Stomach (tissue), 9 donors: ENCODE measurements around the gene ARL2. TPM values are rescaled to one million over a fixed set of nuclear protein-coding genes. Genes with fewer than 3 reads are reported as not detected.
A peak's percentile ranks its signal among the peaks of the same experiment; 100 is the strongest.

Source experiments
- DNase-seq, 2 donors: peaks; one replicate each; pipeline versions ENCODE4 v3.0.0 to v3.0.0-alpha.2; 2013 to 2019
- H3K27ac ChIP-seq, 5 donors: fragments of 200-600 bp in 4 of 5; sonication (generic) in 4 of 5; one replicate each; pipeline ENCODE4 v1.5.1; 2013 to 2019; ENCODE audit warnings: mild to moderate bottlenecking in 1 of 5, moderate library complexity in 1 of 5
- H3K27me3 ChIP-seq, 3 donors: fragments of 200-600 bp; sonication (generic); one replicate each; pipeline ENCODE4 v1.5.1; 2017 to 2019; ENCODE audit warnings: mixed run types in 1 of 3
- H3K36me3 ChIP-seq, 4 donors: fragments of 200-600 bp; sonication (generic); 1 replicate in 3 of 4; 2 replicates in 1 of 4; pipeline ENCODE4 v1.5.1; 2016 to 2019
- H3K4me1 ChIP-seq, 4 donors: fragments of 200-600 bp; sonication (generic); one replicate each; pipeline ENCODE4 v1.5.1; 2016 to 2019
- H3K4me3 ChIP-seq, 4 donors: fragments of 200-600 bp; sonication (generic) in 3 of 4; one replicate each; pipeline ENCODE4 v1.5.1; 2016 to 2019; ENCODE audit warnings: mild to moderate bottlenecking in 1 of 4
- H3K9me3 ChIP-seq, 4 donors: fragments of 200-600 bp; sonication (generic); one replicate each; pipeline ENCODE4 v1.5.1; 2016 to 2019
- CTCF ChIP-seq, 7 experiments: fragments of 450-650 bp in 4 of 7; fragments of 200-600 bp in 3 of 7; sonication (generic) in 3 of 7; IDR thresholded peaks; one replicate each; pipeline ENCODE4 v1.5.1; 2016 to 2019; ENCODE audit warnings: antibody characterized with exemption in 7 of 7, control low read depth in 2 of 7, mild to moderate bottlenecking in 1 of 7
- EP300 ChIP-seq: sonication (generic); formaldehyde crosslinking; IDR thresholded peaks from one replicate; pipeline ENCODE4 v1.6.1; 2017; ENCODE audit warnings: antibody characterized with exemption
- POLR2A ChIP-seq, 4 donors: fragments of 450-650 bp; IDR thresholded peaks; one replicate each; pipeline ENCODE4 v1.6.1; 2016; ENCODE audit warnings: antibody characterized with exemption in 4 of 4, control low read depth in 2 of 4, mild to moderate bottlenecking in 1 of 4, moderate library complexity in 1 of 4
- POLR2AphosphoS5 ChIP-seq, 3 donors: sonication (generic); formaldehyde crosslinking; IDR thresholded peaks; one replicate each; pipeline ENCODE4 v1.6.1; 2016; ENCODE audit warnings: antibody characterized with exemption in 3 of 3
- WGBS, 5 donors: extraction: QIAGEN DNeasy Blood & Tissue Kit in 3 of 5; methylation state at CpG; one replicate each; pipeline versions ENCODE4 v1.1.5 to v1.1.7; 2013 to 2018; 5-methylcytosine and 5-hydroxymethylcytosine counted together
- intact Hi-C: fragments of 100-400 bp; cut with DNase I; formaldehyde crosslinking; loops from one replicate; pipeline ENCODE4 v1.15.1; 2023; ENCODE audit warnings: low total_unique reads
- polyA plus RNA-seq, 3 donors: library from polyadenylated mRNA; stranded (reverse); fragments of 200-250 nt; gene quantifications; one replicate each; pipeline ENCODE4 v1.2.3, GENCODE V29; 2013
- total RNA-seq, 5 donors: library from RNA; depleted of rRNA; stranded (reverse); fragments of >200 nt; gene quantifications; one replicate each; pipeline versions ENCODE4 v1.1.0 to v1.2.3, GENCODE V29; 2014 to 2016
- donor health status: healthy with polysubstance abuse.
- donor health status: Bipolar disorder and iron deficiency.
- donor health status: healthy.

Gene ARL2
- total and polyA plus RNA-seq, 8 donors: 4.9 to 237 (median 93.2) TPM

- H3K9me3 ChIP-seq: no peaks in the 10 kb centered on the region
- H3K4me3 ChIP-seq: no peak overlapping the region
- DNase-seq: no peak
- intact Hi-C loops: no loop called here
- TF ChIP-seq POLR2A (IDR thresholded peaks at IDR 0.05): no peak
- TF ChIP-seq EP300: no peak
- H3K27me3 ChIP-seq: no peaks in the 10 kb centered on the region
- no peaks in the 10 kb centered on the region for H3K36me3 ChIP-seq
- peaks cover 5 to 12% (median 8%) of the 10 kb centered on the region in 4 donors for H3K4me1 ChIP-seq
- H3K27ac ChIP-seq: no peak overlapping the region
- WGBS, 5 donors: 74 to 84% (median 82%) methylated on average over 2 of the region's 2 CpGs
These were observed 5.1 kb upstream of the ARL2 start for GRCh38 chr11:65008873-65009272.

DNA sequence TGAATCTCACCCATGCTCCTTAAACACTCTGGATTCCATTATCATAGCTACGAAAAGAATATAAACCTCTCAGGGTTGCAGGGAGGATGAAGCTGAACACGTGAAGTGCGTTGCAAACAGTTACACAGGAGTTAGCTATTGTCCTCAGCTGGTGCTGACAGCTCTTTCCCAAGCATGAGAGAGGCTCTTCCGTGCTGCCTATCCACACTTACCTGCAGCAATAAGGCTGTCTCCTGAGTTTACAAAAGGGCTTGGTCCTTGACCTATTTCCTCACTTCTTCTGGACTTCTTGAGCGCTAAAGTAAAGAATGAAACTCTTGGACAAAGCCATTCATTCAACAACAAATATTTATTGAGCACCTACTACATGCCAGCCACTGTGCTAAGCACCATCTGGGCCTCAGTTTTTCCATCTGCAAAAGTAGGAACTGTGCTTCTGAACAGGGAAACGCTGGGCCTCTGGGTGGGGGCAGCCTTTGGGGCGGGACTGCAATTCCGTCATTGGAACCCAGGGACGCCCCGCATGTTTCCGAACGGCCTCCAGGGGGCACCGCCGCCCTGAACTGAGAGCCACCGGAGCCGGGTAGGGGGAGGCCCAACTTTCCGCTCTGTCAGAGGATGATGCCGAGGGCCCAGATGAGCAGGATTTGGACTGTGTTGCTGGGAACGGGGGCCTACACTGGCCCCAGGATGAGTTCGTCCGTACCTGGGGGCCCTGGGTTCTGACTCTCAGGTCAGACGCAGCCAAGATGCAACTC is 651 bp upstream of the ARL2 start:
- WGBS, 5 donors: 11 to 29% (median 12%) methylated on average over 9 to 22 of the region's 22 CpGs
- peaks cover 0 to 8% (median 3%) of the 10 kb centered on the region in 4 donors for H3K36me3 ChIP-seq
- intact Hi-C loops: no loop called here
- H3K4me1 ChIP-seq: peaks cover 12 to 32% (median 29%) of the 10 kb centered on the region in 4 donors
- peak; percentile 93 to 97 for DNase-seq
- no peaks in the 10 kb centered on the region for H3K27me3 ChIP-seq
- H3K4me3 ChIP-seq: peak overlapping the region; percentile 64 to 84 (median 79)
- no peaks in the 10 kb centered on the region for H3K9me3 ChIP-seq
- H3K27ac ChIP-seq: peak overlapping the region; percentile 97 to 100 (median 99)
- TF ChIP-seq POLR2AphosphoS5 (IDR thresholded peaks at IDR 0.05) (peak in 2 of 3 donors; percentile 72 to 79), CTCF (IDR thresholded peaks at IDR 0.05) (peak in 5 of 7 experiments; percentile 52 to 88 (median 77)), EP300 (no peak)

DNA sequence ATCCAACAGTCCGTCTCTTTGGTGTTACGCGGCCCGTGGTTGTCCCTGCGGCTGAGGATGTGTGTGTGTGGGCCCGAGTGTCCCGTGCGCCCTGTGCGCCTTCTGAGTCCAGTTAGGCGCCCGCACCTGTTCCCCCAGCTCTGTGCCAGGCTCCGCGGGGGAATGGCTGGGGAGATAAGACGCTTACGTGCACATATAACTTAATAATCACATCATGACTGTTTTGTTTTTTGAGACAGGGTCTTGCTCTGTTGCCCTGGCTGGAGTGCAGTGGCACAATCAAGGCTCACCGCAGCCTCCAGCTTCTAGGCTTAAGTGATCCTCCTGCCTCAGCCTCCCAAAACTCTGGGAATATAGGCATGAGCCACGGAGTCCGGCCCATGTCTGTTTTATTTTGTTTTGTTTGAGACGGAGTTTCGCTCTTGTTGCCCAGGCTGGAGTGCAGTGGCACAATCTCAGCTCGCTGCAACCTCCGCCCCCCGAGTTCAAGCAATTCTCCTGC is 817 bp downstream of the ARL2 start:
- peak in 1 of 2 donors; percentile 36 for DNase-seq
- peaks cover 12 to 32% (median 29%) of the 10 kb centered on the region in 4 donors for H3K4me1 ChIP-seq
- H3K27me3 ChIP-seq: no peaks in the 10 kb centered on the region
- no peaks in the 10 kb centered on the region for H3K9me3 ChIP-seq
- H3K36me3 ChIP-seq: peaks cover 4 to 23% (median 18%) of the 10 kb centered on the region in 4 donors
- no peak for TF ChIP-seq EP300
- no peak for TF ChIP-seq POLR2AphosphoS5 (IDR thresholded peaks at IDR 0.05)
- no peak for TF ChIP-seq CTCF (IDR thresholded peaks at IDR 0.05)
- TF ChIP-seq POLR2A (IDR thresholded peaks at IDR 0.05): no peak
- WGBS, 5 donors: 29 to 90% (median 31%) methylated on average over 8 to 23 of the region's 23 CpGs
- peak overlapping the region; percentile 64 to 84 (median 79) for H3K4me3 ChIP-seq
- H3K27ac ChIP-seq: peak overlapping the region; percentile 97 to 100 (median 99)
- intact Hi-C loops: no loop called here

GRCh38 chr11:65016705-65017104 is 2.7 kb downstream of the ARL2 start:
- no peak for DNase-seq
- WGBS, 5 donors: 77 to 90% (median 87%) methylated on average over 4 of the region's 4 CpGs
- no peaks in the 10 kb centered on the region for H3K27me3 ChIP-seq
- H3K36me3 ChIP-seq: peaks cover 4 to 42% (median 37%) of the 10 kb centered on the region in 4 donors
- no peak overlapping the region for H3K4me3 ChIP-seq
- H3K4me1 ChIP-seq: peaks cover 12 to 32% (median 29%) of the 10 kb centered on the region in 4 donors
- TF ChIP-seq POLR2AphosphoS5 (IDR thresholded peaks at IDR 0.05): no peak
- no peak for TF ChIP-seq CTCF (IDR thresholded peaks at IDR 0.05)
- no peak for TF ChIP-seq POLR2A (IDR thresholded peaks at IDR 0.05)
- TF ChIP-seq EP300: no peak
- H3K9me3 ChIP-seq: no peaks in the 10 kb centered on the region
- intact Hi-C loops: no loop called here
- H3K27ac ChIP-seq: no peak overlapping the region
